Fibroblast of the aortic adventitia (primary cell): ENCODE results near the gene KCTD16. TPM values are rescaled to one million over a fixed set of nuclear protein-coding genes. Genes with fewer than 3 reads are reported as not detected.

Experiments used
- DNase-seq: peaks from one replicate; pipeline ENCODE4 v3.0.0-alpha.2; 2010; ENCODE audit warnings: low read depth
- H3K4me3 ChIP-seq: 2 replicates; pipeline ENCODE4 v1.5.1; 2011; ENCODE audit warnings: low read depth, mild to moderate bottlenecking, control low read depth, low read length, moderate library complexity
- total RNA-seq: library from RNA; depleted of rRNA; stranded (reverse); fragments of >200 nt; gene quantifications from 2 replicates; pipeline ENCODE4 v1.2.3, GENCODE V29; 2012; ENCODE audit warnings: low replicate concordance
- TF ChIP-seq, protein P1 (sequence below): IDR thresholded peaks from 2 replicates; pipeline ENCODE4 v1.5.1; 2011; ENCODE audit warnings: mild to moderate bottlenecking, low read length, control low read depth, inconsistent platforms; ENCODE audit not compliant: insufficient read depth

The KCTD16 gene
- total RNA-seq, 1 donor: 12.6 TPM

DNA sequence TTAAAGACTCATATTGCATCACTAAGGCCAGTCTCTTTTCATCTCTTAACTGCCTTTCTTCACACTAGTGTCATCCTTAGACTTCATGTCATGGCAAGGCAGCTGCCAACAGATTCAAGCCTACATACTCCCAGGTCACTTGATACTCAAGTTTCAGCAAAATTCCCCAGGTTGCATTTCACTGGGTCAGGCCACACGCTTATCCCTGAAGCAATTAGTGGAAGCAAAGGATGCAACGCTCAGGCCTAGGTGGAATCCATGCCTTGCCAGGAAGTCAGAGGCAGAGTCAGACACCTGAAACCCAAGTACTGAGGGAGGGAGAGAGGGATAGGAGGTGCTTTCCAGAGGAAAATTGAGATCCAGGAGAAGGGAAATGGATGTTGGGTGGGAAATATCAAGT lies 29.1 kb upstream of the KCTD16 start:
- TF ChIP-seq, protein P1, sequence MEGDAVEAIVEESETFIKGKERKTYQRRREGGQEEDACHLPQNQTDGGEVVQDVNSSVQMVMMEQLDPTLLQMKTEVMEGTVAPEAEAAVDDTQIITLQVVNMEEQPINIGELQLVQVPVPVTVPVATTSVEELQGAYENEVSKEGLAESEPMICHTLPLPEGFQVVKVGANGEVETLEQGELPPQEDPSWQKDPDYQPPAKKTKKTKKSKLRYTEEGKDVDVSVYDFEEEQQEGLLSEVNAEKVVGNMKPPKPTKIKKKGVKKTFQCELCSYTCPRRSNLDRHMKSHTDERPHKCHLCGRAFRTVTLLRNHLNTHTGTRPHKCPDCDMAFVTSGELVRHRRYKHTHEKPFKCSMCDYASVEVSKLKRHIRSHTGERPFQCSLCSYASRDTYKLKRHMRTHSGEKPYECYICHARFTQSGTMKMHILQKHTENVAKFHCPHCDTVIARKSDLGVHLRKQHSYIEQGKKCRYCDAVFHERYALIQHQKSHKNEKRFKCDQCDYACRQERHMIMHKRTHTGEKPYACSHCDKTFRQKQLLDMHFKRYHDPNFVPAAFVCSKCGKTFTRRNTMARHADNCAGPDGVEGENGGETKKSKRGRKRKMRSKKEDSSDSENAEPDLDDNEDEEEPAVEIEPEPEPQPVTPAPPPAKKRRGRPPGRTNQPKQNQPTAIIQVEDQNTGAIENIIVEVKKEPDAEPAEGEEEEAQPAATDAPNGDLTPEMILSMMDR: no peak
- no peak for DNase-seq
- H3K4me3 ChIP-seq: no peak overlapping the region

- peak; percentile 74 for DNase-seq
- H3K4me3 ChIP-seq: no peak overlapping the region
- TF ChIP-seq, protein P1: peak; percentile 77
Measured at GRCh38 chr5:144142139-144142823, 28.4 kb upstream of the KCTD16 start.

- no peak overlapping the region for H3K4me3 ChIP-seq
- TF ChIP-seq, protein P1: no peak
- no peak for DNase-seq
Measured at GRCh38 chr5:144142824-144143162, 27.9 kb upstream of the KCTD16 start.

DNA sequence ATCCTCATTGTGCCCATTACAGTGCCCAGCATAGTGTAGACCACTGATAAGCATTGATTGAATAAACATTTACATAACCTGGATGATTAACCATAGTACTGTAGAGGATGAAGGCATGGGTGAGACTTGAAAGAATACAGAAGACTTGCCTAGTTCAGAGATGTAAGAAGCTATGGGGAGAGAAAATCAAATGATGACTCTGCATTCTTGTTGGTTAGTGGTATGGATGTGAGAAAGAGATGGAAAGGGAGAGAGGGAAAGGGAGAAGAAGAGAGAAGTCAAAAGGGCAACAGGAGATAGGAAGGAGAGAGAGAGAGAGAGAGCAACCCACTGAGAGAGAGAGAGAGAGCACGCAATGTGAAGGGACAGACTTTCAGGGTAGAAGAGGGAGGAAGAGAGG lies 27.0 kb upstream of the KCTD16 start:
- TF ChIP-seq, protein P1: no peak

GRCh38 chr5:144144956-144145751 lies 25.5 kb upstream of the KCTD16 start:
- TF ChIP-seq, protein P1: no peak
- no peak overlapping the region for H3K4me3 ChIP-seq

More for the DNA sequence above, 27.0 kb upstream of the KCTD16 start:
- DNase-seq: no peak
- H3K4me3 ChIP-seq: no peak overlapping the region

GRCh38 chr5:144151026-144151425 lies 19.6 kb upstream of the KCTD16 start:
- DNase-seq: peak; percentile 21
- no peak overlapping the region for H3K4me3 ChIP-seq
- TF ChIP-seq, protein P1: no peak

More at GRCh38 chr5:144144956-144145751, 25.5 kb upstream of the KCTD16 start:
- no peak for DNase-seq
